ENCODE results near the gene AKT3.

DNA sequence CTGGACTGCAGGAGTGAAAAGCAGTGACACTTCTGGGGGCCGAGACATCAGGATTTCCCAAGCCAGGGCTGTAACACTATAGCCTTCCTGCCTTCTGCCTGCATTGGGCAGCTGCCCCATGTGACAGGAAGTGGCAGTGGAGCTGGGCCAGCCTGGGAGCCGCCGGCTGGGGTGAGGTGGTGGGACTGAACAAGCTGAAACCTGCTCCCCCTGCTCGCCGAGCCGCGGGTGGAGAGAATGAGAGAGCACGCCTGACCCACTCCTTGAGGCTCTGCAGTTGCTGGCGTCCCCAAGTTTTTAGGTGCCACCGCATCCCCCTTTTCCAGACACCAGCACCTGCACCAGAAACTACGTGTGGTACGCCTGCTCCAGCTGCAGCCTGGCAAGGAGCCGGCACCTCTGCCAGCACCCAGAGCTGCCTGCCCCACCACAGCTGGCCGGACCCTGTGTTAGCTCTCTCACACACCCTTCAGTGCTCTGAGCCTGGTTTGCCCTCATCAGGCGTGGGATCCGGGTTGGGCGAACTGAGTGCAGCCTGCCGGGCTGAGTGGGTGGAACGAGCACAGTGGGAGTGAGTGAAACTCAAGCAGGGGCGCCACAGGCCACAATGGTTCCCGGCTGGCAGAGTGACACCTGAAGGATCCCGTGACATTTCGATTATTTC, 119.4 kb downstream of the AKT3 start:
- TF ChIP-seq, protein P1, sequence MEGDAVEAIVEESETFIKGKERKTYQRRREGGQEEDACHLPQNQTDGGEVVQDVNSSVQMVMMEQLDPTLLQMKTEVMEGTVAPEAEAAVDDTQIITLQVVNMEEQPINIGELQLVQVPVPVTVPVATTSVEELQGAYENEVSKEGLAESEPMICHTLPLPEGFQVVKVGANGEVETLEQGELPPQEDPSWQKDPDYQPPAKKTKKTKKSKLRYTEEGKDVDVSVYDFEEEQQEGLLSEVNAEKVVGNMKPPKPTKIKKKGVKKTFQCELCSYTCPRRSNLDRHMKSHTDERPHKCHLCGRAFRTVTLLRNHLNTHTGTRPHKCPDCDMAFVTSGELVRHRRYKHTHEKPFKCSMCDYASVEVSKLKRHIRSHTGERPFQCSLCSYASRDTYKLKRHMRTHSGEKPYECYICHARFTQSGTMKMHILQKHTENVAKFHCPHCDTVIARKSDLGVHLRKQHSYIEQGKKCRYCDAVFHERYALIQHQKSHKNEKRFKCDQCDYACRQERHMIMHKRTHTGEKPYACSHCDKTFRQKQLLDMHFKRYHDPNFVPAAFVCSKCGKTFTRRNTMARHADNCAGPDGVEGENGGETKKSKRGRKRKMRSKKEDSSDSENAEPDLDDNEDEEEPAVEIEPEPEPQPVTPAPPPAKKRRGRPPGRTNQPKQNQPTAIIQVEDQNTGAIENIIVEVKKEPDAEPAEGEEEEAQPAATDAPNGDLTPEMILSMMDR (IDR thresholded peaks at IDR 0.05): no peak
- no peak for TF ChIP-seq POLR2A (IDR thresholded peaks at IDR 0.05)

Measured in heart left ventricle (tissue), 13 donors.